Neural progenitor cell (in vitro differentiated cells): ENCODE data around the gene EXOSC5. TPM values are rescaled to one million over a fixed set of nuclear protein-coding genes. Genes with fewer than 3 reads are reported as not detected.

ENCODE experiments used
- DNase-seq: peaks from one replicate; pipeline ENCODE4 v3.0.0-alpha.2; 2016; ENCODE audit warnings: low spot score
- H2AFZ ChIP-seq: fragments of 200-600 bp; sonication (generic); replicated peaks from 2 replicates; pipeline ENCODE4 v1.6.1; 2016; ENCODE audit warnings: antibody characterized with exemption
- H3F3A ChIP-seq: fragments of 200-600 bp; sonication (generic); 2 replicates; pipeline ENCODE4 v1.6.1; 2016; ENCODE audit warnings: antibody characterized with exemption, low read depth
- H3K27ac ChIP-seq: fragments of 200-600 bp; sonication (generic); 2 replicates; pipeline ENCODE4 v1.5.1; 2016; ENCODE audit warnings: mild to moderate bottlenecking
- H3K27me3 ChIP-seq: fragments of 200-600 bp; sonication (generic); 2 replicates; pipeline ENCODE4 v1.6.1; 2016; ENCODE audit warnings: mild to moderate bottlenecking, moderate library complexity
- H3K36me3 ChIP-seq: fragments of 200-600 bp; sonication (generic); 2 replicates; pipeline ENCODE4 v1.5.1; 2016
- H3K4me1 ChIP-seq: fragments of 200-600 bp; sonication (generic); 2 replicates; pipeline ENCODE4 v1.6.1; 2016; ENCODE audit warnings: mixed run types
- H3K4me2 ChIP-seq: fragments of 200-600 bp; sonication (generic); 2 replicates; pipeline ENCODE4 v1.6.1; 2016
- H3K4me3 ChIP-seq: fragments of 200-600 bp; sonication (generic); 2 replicates; pipeline ENCODE4 v1.5.1; 2016
- H3K79me2 ChIP-seq: fragments of 200-600 bp; sonication (generic); 2 replicates; pipeline ENCODE4 v1.6.1; 2016; ENCODE audit warnings: low read depth
- H3K9ac ChIP-seq: fragments of 200-600 bp; sonication (generic); 2 replicates; pipeline ENCODE4 v1.6.1; 2016
- H3K9me3 ChIP-seq: fragments of 200-600 bp; sonication (generic); 2 replicates; pipeline ENCODE4 v1.5.1; 2016; ENCODE audit warnings: low read depth
- H4K20me1 ChIP-seq: fragments of 200-600 bp; sonication (generic); 2 replicates; pipeline ENCODE4 v1.6.1; 2016; ENCODE audit warnings: low read depth
- H3K27ac Mint-ChIP-seq: 3 replicates; pipeline ENCODE4 v1.8.0; 2021; ENCODE audit warnings: mixed read lengths
- H3K27me3 Mint-ChIP-seq: 2 replicates; pipeline ENCODE4 v1.8.0; 2022; ENCODE audit warnings: low read depth, mild to moderate bottlenecking, inconsistent platforms, moderate library complexity, mixed read lengths; ENCODE audit not compliant: insufficient read depth
- H3K36me3 Mint-ChIP-seq: 3 replicates; pipeline ENCODE4 v1.8.0; 2021; ENCODE audit warnings: mixed read lengths
- H3K4me1 Mint-ChIP-seq: 3 replicates; pipeline ENCODE4 v1.8.0; 2021; ENCODE audit warnings: mixed read lengths
- H3K4me3 Mint-ChIP-seq: 3 replicates; pipeline ENCODE4 v1.8.0; 2021; ENCODE audit warnings: mild to moderate bottlenecking, moderate library complexity, mixed read lengths
- H3K9me3 Mint-ChIP-seq: 3 replicates; pipeline ENCODE4 v1.8.0; 2020; ENCODE audit warnings: mixed read lengths
- CTCF ChIP-seq: fragments of 200-600 bp; sonication (generic); IDR thresholded peaks from 2 replicates; pipeline ENCODE4 v1.5.1; 2017; ENCODE audit warnings: antibody characterized with exemption, mild to moderate bottlenecking
- EZH2 ChIP-seq: fragments of 200-600 bp; sonication (generic); IDR thresholded peaks from 2 replicates; pipeline ENCODE4 v1.6.1; 2017; ENCODE audit warnings: antibody characterized with exemption, mild to moderate bottlenecking, moderate library complexity
- EZH2phosphoT487 ChIP-seq: fragments of 200-600 bp; sonication (generic); IDR thresholded peaks from 2 replicates; pipeline ENCODE4 v1.6.1; 2017; ENCODE audit warnings: antibody characterized with exemption
- total RNA-seq: library from RNA; depleted of rRNA; stranded (reverse); fragments of >200 nt; gene quantifications from 2 replicates; pipeline ENCODE4 v1.2.3, GENCODE V29; 2015; ENCODE audit warnings: low replicate concordance

EXOSC5 gene
- total RNA-seq, 1 donor from 2014 or later, result 10.3 TPM

GRCh38 chr19:41403181-41403970 lies 6.2 kb upstream of the EXOSC5 start:
- H3K9ac ChIP-seq, result no peak overlapping the region
- no peak for TF ChIP-seq EZH2
- TF ChIP-seq EZH2phosphoT487, result no peak
- TF ChIP-seq CTCF, result no peak
- no peak for DNase-seq
- Mint-ChIP-seq H3K27me3 (peaks cover 3% of the 10 kb centered on the region), H3K36me3 (peaks cover 2% of the 10 kb centered on the region), H3K27ac (no peak overlapping the region), H3K4me1 (peaks cover 17% of the 10 kb centered on the region), H3K9me3 (no peaks in the 10 kb centered on the region), H3K4me3 (no peak overlapping the region)
- H3K4me2 ChIP-seq, result no peak overlapping the region
- H3K9me3 ChIP-seq, result no peaks in the 10 kb centered on the region
- no peak overlapping the region for H2AFZ ChIP-seq
- H3F3A ChIP-seq, result peaks cover 7% of the 10 kb centered on the region
- no peaks in the 10 kb centered on the region for H3K27me3 ChIP-seq
- H3K4me3 ChIP-seq, result no peak overlapping the region
- H3K79me2 ChIP-seq, result peaks cover 17% of the 10 kb centered on the region
- H4K20me1 ChIP-seq, result peaks cover 25% of the 10 kb centered on the region
- peaks cover 6% of the 10 kb centered on the region for H3K4me1 ChIP-seq
- H3K27ac ChIP-seq, result no peak overlapping the region
- no peaks in the 10 kb centered on the region for H3K36me3 ChIP-seq

- peaks cover 7% of the 10 kb centered on the region for H3K4me1 ChIP-seq
- peaks cover 5% of the 10 kb centered on the region for H3F3A ChIP-seq
- no peak overlapping the region for H3K4me2 ChIP-seq
- H3K9ac ChIP-seq, result no peak overlapping the region
- no peaks in the 10 kb centered on the region for H3K36me3 ChIP-seq
- peaks cover 5% of the 10 kb centered on the region for H3K27me3 Mint-ChIP-seq
- H3K9me3 Mint-ChIP-seq, result no peaks in the 10 kb centered on the region
- H3K36me3 Mint-ChIP-seq, result peaks cover 2% of the 10 kb centered on the region
- H3K4me3 ChIP-seq, result no peak overlapping the region
- peaks cover 17% of the 10 kb centered on the region for H3K4me1 Mint-ChIP-seq
- H3K27me3 ChIP-seq, result no peaks in the 10 kb centered on the region
- H3K4me3 Mint-ChIP-seq, result no peak overlapping the region
- no peak overlapping the region for H3K27ac ChIP-seq
- TF ChIP-seq EZH2phosphoT487 (no peak), EZH2 (no peak), CTCF (no peak)
- no peak overlapping the region for H3K27ac Mint-ChIP-seq
- H3K79me2 ChIP-seq, result peaks cover 24% of the 10 kb centered on the region
- no peak overlapping the region for H2AFZ ChIP-seq
- no peak for DNase-seq
- no peaks in the 10 kb centered on the region for H3K9me3 ChIP-seq
- H4K20me1 ChIP-seq, result peaks cover 13% of the 10 kb centered on the region
Observed at GRCh38 chr19:41402010-41402409, 4.9 kb upstream of the EXOSC5 start.

- H3K27ac ChIP-seq, result no peak overlapping the region
- H2AFZ ChIP-seq, result no peak overlapping the region
- peaks cover 29% of the 10 kb centered on the region for H3K79me2 ChIP-seq
- H3F3A ChIP-seq, result no peaks in the 10 kb centered on the region
- peaks cover 7% of the 10 kb centered on the region for H3K27me3 Mint-ChIP-seq
- no peaks in the 10 kb centered on the region for H3K27me3 ChIP-seq
- H3K9me3 Mint-ChIP-seq, result no peaks in the 10 kb centered on the region
- no peaks in the 10 kb centered on the region for H3K9me3 ChIP-seq
- H3K4me3 ChIP-seq, result no peak overlapping the region
- H3K4me2 ChIP-seq, result no peak overlapping the region
- no peak overlapping the region for H3K4me3 Mint-ChIP-seq
- peaks cover 2% of the 10 kb centered on the region for H3K36me3 Mint-ChIP-seq
- TF ChIP-seq EZH2phosphoT487, result no peak
- no peak for TF ChIP-seq EZH2
- no peak for TF ChIP-seq CTCF
- H3K27ac Mint-ChIP-seq, result no peak overlapping the region
- DNase-seq, result no peak
- H3K4me1 ChIP-seq, result peaks cover 7% of the 10 kb centered on the region
- H3K36me3 ChIP-seq, result no peaks in the 10 kb centered on the region
- peaks cover 11% of the 10 kb centered on the region for H4K20me1 ChIP-seq
- no peak overlapping the region for H3K9ac ChIP-seq
- peaks cover 16% of the 10 kb centered on the region for H3K4me1 Mint-ChIP-seq
Observed at GRCh38 chr19:41401483-41401882, 4.3 kb upstream of the EXOSC5 start.
